Stimulated activated CD4-positive, alpha-beta T cell treated with anti-CD3 and anti-CD28 coated beads, Interleukin-15, amount 100 ng/mL, for 48 hours (primary cell): ENCODE results near the gene ANKRD60.

Experiments
- DNase-seq, 2 donors: peaks; one replicate each; pipeline ENCODE4 v3.0.0-alpha.2; 2020; ENCODE audit warnings: low read depth in 2 of 2

ANKRD60 gene

DNA sequence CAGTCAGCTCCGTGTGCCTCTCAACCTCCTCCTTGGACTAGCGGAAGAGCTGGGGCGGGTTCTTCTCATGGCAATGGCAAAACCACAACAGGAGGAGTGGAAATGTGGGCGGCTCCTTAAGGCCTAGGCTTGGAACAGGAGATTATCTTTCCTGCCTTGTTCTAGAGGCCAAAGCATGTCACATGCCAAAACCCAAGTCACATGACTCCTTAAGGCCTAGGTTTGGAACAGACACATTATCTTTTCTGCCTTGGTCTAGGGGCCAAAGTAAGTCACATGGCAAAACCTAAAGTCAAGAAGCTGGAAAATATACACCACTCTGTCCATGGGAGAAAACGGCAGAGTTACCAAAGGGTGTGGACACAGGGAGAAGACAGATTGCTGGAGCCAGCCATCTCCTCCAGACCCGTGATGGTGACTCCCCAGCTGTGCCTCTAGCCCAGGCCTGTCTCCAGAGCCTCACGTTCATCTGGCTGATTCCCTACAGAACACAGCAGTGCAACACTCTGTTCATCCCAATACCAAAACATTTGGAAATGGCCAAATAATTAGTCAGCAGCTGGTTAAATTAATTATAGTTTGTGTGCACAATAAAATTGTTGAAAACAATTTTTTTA is 34.2 kb downstream of the ANKRD60 start:
- no peak for DNase-seq

DNA sequence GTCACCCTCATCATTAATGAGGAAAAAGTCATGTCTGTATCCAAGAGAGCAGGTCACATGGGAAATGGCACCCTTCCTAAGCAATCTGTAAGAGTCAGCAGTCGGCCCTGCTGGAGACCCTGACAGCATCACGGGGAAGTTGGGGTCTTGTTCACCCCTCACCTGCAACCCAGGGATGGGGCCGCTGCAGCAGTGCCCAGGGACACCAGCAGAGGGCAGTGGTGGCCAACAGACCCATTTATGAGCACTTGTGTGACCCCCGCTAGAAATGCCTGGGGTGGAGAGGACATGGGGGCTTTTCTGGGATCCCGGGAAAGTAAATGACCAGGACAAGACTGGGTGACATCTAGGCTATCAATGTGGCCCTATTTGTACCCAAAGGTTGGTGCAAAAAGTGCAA is 35.9 kb downstream of the ANKRD60 start:
- DNase-seq: peak in 1 of 2 donors; percentile 7

- DNase-seq: no peak
These were observed 36.4 kb downstream of the ANKRD60 start for GRCh38 chr20:58192065-58192464.

DNA sequence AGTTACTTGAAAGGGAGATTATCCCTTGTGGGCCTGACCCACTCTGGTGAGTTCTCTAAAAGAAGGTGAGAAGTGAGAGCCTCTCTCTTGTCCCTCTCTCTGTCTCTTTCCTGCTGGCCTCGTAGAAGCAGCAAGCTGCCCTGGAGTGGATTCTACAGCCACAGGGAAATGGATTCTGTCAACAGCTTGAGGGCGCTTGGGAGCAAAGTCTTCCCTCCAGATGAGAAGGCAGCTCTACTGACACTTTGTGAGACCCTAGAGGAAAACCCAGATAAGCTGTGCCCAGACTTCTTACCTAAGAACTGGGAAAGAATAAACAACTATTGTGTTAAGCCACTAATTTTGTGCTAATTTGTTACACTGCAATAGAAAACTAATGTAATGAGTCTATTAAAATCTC is 39.9 kb downstream of the ANKRD60 start:
- no peak for DNase-seq

DNA sequence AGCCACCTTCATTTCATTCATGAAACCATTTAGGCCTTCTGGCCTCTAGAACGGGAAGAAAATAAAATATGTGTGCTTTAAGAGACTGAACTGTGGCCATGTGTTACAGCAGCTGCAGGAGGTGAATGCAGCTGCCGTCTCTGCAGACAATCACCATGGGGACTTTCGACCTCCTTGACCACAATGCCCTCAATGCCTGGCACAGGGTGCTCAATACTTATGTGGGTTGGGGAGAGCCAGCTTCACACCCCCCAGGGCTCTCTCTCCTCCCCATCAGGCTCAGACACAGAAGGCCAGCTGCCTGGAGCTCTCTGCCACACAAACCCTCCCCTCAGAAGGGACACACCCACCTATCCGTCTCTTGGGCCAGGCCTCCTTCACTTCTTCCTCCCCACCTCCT is 43.5 kb downstream of the ANKRD60 start:
- no peak for DNase-seq

GRCh38 chr20:58184063-58184462 is 44.4 kb downstream of the ANKRD60 start:
- DNase-seq: no peak

DNA sequence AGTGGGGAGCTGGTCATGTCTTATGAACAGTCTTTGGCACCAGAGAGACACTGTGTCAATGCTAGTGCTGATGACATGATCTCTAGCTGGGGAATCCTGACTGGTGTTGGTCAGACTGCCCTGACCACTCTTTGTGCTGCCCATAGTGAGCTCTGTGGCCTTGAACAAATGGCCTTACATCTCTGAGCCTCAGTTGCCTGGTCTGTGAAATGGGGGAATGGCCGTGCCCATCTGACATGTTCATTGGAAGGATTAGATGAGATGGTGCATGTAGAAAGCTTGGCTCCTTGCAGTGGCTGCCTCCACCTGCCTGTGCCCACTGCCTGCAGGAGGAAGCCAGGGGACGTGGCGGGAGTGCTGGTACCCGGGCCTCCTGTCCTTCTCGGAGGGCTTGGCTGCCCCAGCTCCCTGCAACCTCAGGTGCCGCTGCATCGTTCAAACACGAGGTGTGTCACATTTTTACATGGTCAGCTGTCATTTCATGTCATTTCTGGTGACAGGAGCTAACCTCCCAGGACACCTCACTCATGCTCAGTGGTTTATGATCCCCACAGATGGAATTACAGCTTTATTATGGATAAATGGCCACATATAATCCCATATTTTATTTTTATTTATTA is 45.8 kb downstream of the ANKRD60 start:
- no peak for DNase-seq

DNA sequence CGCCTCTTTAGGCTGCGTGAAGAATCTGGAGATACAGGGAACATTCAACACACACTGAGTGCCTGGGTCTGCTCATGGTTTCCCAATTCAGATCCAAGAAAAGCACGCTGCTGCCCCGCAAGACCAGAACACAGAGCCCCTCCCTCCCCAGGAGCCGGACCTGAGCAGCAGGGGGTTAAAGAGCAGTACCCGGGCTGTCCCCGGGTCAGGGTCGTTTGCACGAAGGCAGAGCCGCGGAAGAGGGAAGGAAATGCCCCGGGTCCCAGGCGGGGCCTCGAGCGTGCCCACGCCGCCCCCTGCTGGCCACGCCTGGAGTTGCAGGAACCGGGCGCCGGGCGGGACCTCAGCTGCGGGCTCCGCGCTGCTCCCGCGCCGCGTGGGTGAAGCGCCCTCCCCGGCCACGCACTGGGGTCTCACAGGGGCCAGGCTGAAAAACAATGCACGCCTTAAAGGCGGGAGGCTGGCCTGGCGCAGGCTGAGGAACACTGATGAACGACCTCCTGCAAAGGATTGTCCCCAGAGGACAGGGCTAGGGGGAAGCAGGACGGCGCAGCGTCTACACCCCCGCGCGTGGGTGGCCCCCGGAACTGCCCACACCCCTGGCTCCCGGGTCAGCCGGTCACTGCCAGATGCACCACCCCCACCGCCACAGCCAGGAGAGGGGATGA is 48.9 kb downstream of the ANKRD60 start:
- peak; percentile 39 to 53 for DNase-seq

GRCh38 chr20:58179083-58179431 is 49.4 kb downstream of the ANKRD60 start:
- no peak for DNase-seq

GRCh38 chr20:58177799-58178198 is 50.7 kb downstream of the ANKRD60 start:
- DNase-seq: no peak

GRCh38 chr20:58175836-58176235 is 52.6 kb downstream of the ANKRD60 start:
- no peak for DNase-seq

GRCh38 chr20:58175425-58175824 is 53.0 kb downstream of the ANKRD60 start:
- DNase-seq: no peak

- DNase-seq: no peak
These were observed 53.7 kb downstream of the ANKRD60 start for GRCh38 chr20:58174708-58175280.

- DNase-seq: no peak
These were observed 54.3 kb downstream of the ANKRD60 start for GRCh38 chr20:58173930-58174707.

DNA sequence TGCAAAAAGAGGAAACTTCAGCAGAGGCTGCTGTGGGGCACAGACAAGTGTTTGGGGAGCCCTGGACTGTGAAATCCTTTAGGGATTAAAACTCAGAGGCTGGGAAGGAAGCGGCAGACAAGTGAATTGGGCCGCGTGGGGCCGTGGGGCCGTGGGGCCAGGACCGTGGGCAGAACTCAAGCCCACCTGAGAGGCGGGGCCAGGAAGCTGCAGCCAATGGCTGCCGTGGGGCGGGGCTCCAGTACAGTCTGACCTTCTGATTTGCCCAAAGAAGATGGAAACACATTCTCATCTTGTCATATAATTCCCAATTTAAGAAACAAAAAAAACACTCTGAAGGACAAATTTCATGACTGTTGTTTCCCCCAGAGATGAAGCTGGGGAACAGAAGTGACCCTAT is 55.4 kb downstream of the ANKRD60 start:
- no peak for DNase-seq

- DNase-seq: no peak
These were observed 56.5 kb downstream of the ANKRD60 start for GRCh38 chr20:58171796-58172425.

GRCh38 chr20:58169450-58169849 is 59.0 kb downstream of the ANKRD60 start:
- DNase-seq: no peak

DNA sequence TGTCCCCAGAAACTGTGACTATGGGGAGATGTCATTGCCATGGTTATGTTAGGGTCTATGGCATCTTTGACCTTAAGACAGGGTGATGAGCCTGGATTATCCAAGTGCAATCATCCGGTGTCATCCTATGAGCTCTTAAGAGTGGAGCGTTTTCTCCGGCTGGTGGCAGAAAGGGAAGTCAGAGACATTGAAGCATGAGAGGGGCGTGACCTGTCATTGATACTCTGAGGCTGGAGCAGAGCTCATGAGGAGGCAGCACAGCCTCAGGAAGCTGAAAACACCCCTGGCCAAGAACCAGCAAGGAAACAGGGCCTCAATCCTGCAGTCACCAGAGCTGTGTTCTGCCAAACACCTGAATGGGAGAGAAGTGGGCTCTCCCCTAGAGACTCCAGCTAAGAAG is 59.6 kb downstream of the ANKRD60 start:
- no peak for DNase-seq

- DNase-seq: no peak
These were observed 60.7 kb downstream of the ANKRD60 start for GRCh38 chr20:58167759-58168158.
